M059J (cell line): ENCODE results near the gene SERTM2. TPM values are rescaled to one million over a fixed set of nuclear protein-coding genes. Genes with fewer than 3 reads are reported as not detected.

ENCODE experiments used
- DNase-seq: peaks from one replicate; pipeline ENCODE4 v3.0.0-alpha.2; 2012; ENCODE audit warnings: low read depth
- total RNA-seq: library from RNA; depleted of rRNA; stranded (reverse); fragments of >200 nt; shearing (Covaris generic); gene quantifications from 2 replicates; pipeline ENCODE4 v1.2.3, GENCODE V29; 2014; rRNA removed

The SERTM2 gene
- total RNA-seq, 1 experiment from 2014 or later = not detected

- no peak for DNase-seq
These were observed 49.4 kb downstream of the SERTM2 start for GRCh38 chrX:111560801-111561200.

- DNase-seq = no peak
These were observed 50.4 kb downstream of the SERTM2 start for GRCh38 chrX:111561851-111562250.

- no peak for DNase-seq
These were observed 56.3 kb downstream of the SERTM2 start for GRCh38 chrX:111567542-111568255.

GRCh38 chrX:111568354-111568753 lies 56.9 kb downstream of the SERTM2 start:
- peak; percentile 15 for DNase-seq

- no peak for DNase-seq
These were observed 57.4 kb downstream of the SERTM2 start for GRCh38 chrX:111568817-111569216.

Other genes starting within 250 kb of the SERTM2 start
- not detected in 2 replicates for gene CAPN6, start 241.2 kb upstream of the SERTM2 start, total RNA-seq
- gene DCX, start 99.5 kb upstream of the SERTM2 start, total RNA-seq = not detected in 2 replicates
- 26.9 and 53.0 TPM in 2 replicates for gene ALG13, start 169.5 kb downstream of the SERTM2 start, total RNA-seq